RWPE1 (cell line): ENCODE results near the gene PCDH7.

Source experiments
- CTCF ChIA-PET: fragments of 350-600 bp; sonication (Branson Sonifier 250); formaldehyde crosslinking; extraction: SDS; loops from one replicate; lab custom pipeline; 2021; lab: Yijun Ruan, JAX
- POLR2A ChIA-PET: fragments of 400-600 bp; formaldehyde crosslinking; extraction: SDS; loops from one replicate; lab custom pipeline; 2020; ENCODE audit warnings: antibody characterized with exemption; ENCODE audit not compliant: low non-redundant PET; lab: Yijun Ruan, JAX
- DNase-seq: peaks from one replicate; pipeline ENCODE4 v3.0.0; 2012; ENCODE audit warnings: low spot score
- H3K27ac ChIP-seq: fragments of 450-650 bp; 2 replicates; pipeline ENCODE4 v1.5.1; 2017
- TF ChIP-seq, protein P1 (sequence below): fragments of 450-650 bp; conservative IDR thresholded peaks from 2 replicates; pipeline ENCODE4 v1.5.1; 2017; ENCODE audit warnings: low read depth, mild to moderate bottlenecking

PCDH7 gene

DNA sequence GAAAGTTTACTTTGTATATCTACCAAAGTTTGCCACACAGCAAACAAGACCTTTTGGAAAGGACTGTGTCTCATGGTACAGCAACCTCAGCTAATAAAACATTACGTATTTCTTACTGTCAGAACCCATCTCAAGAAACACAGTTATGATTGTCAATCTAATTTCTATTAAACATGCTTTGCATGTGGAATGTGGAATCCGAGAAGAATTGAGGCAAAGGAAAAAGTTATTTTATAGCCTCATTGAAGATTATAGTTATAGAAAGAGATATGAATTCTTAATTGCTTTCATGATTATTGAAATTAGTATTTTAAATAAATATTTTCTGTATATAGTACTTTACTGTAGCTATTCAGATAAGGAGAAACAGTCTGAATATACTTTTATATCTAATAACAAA lies 5.4 kb downstream of the PCDH7 start:
- DNase-seq, result no peak
- ChIA-PET POLR2A (no interaction called here), CTCF (no interaction called here)
- TF ChIP-seq, protein P1, sequence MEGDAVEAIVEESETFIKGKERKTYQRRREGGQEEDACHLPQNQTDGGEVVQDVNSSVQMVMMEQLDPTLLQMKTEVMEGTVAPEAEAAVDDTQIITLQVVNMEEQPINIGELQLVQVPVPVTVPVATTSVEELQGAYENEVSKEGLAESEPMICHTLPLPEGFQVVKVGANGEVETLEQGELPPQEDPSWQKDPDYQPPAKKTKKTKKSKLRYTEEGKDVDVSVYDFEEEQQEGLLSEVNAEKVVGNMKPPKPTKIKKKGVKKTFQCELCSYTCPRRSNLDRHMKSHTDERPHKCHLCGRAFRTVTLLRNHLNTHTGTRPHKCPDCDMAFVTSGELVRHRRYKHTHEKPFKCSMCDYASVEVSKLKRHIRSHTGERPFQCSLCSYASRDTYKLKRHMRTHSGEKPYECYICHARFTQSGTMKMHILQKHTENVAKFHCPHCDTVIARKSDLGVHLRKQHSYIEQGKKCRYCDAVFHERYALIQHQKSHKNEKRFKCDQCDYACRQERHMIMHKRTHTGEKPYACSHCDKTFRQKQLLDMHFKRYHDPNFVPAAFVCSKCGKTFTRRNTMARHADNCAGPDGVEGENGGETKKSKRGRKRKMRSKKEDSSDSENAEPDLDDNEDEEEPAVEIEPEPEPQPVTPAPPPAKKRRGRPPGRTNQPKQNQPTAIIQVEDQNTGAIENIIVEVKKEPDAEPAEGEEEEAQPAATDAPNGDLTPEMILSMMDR, result no peak
- no peak overlapping the region for H3K27ac ChIP-seq

DNA sequence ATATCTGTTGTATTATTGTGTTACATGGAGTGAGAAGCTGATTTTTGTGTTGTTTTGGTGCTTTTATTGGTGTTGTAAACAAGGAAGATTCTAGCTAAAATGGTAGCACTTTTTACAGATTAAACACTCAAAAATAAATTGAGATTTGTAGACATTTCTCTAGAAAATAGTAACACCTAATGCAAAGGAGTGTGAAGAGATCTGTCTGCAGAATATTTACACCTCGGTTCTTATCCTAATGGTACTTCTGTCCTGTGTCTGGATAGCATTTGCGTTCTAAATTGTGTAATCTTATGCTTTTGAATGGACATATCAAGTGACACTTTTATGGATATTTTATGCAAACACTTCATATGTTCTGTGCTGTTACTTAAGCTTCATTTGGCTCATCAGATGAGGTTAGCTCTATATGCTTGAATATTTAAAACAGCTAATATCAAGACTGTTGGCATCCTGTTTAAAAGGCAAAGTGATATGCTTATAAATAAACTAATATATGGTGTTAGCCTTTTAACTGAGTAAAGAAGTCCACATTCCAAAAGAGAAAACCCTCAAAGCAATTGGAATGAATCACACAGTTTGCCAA lies 6.0 kb downstream of the PCDH7 start:
- no peak overlapping the region for H3K27ac ChIP-seq
- no peak for DNase-seq
- TF ChIP-seq, protein P1, result no peak
- POLR2A ChIA-PET, result no interaction called here
- CTCF ChIA-PET, result no interaction called here

DNA sequence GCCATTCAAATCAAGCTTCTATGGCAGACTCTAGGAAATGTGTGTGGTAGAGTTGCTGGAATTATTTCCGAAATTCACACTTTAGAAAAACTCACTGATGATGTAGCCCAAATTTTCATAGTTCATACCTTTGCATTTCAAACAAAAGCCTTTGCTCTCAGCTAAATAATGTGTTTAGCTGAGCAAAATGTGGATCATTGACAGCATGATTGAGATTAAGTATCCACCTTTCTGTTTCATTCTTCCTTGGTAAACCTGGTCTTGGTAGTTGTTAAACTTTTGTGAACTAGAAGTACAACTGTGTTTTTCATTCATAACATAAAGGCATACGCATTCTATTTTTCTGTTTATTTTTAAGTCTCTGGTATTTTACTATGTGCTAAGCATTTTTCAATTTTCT lies 7.2 kb downstream of the PCDH7 start:
- POLR2A ChIA-PET, result no interaction called here
- no peak overlapping the region for H3K27ac ChIP-seq
- TF ChIP-seq, protein P1, result no peak
- CTCF ChIA-PET, result interaction anchor here (0.5 kb wide), 1 partner anchor 13 kb away, joined by 3 read pairs; no protein-coding TSS in a partner anchor
- DNase-seq, result no peak

DNA sequence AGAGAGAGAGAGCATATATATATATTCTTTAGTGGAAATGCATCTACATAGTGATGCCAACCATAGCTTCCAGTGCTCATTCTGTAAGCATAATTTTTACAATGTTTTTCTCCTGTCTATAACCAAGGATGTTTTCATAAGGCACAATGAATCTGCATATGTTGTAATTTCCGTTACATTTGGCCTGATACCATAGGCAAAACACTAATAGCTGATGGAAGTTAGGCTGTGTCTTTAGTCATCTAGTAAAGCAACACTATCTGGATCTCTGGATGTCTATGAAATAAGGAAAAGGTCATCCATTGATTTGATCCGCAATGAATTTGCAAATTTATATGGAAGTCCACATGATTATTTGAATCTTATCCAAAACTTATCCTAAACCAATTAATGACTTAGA lies 8.1 kb downstream of the PCDH7 start:
- ChIA-PET POLR2A (no interaction called here), CTCF (interaction anchor here (0.6 kb wide), 1 partner anchor 9 kb away, joined by 5 read pairs; no protein-coding TSS in a partner anchor)
- TF ChIP-seq, protein P1, result no peak
- no peak for DNase-seq
- H3K27ac ChIP-seq, result no peak overlapping the region

DNA sequence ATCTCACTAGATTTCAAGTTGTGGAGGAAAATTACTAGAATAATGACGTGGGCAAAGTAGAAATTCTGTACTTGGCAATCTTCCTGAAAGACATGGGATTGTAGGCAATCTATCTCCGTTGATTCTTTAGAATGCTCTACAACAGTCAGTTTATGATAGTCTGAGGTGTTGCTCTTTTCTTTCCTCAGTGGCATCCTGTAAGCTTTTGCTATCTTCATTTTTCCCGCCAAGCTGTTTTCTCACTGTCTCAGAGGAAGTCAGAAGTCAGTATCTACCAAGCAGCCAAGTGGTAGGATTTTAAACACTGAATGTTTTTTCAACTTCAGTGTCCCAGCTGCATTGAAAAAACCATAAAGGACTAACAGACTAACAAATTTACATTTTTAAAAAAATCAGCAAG lies 23.7 kb downstream of the PCDH7 start:
- TF ChIP-seq, protein P1, result no peak
- DNase-seq, result no peak
- CTCF ChIA-PET, result interaction anchor here (1.1 kb wide), 1 partner anchor 302 kb away, joined by 4 read pairs; no protein-coding TSS in a partner anchor
- POLR2A ChIA-PET, result no interaction called here
- no peak overlapping the region for H3K27ac ChIP-seq

DNA sequence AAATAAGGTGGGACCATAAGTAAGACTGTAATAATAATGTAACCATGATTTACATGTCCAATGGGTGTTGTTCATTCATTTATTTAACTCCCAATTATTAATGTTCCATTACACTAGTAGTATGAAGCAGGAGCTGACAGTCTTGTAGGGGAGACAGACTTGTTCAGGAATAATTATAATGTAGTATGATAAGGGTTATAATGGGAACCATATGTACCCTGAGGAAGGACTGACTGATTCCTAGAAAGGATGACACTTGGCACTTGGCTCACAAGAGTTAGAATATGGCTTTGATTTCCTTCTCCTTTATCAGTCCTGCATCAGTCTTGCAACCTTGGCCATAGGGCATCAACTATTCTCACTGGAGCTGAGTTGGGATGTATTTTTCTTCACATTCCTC lies 24.2 kb downstream of the PCDH7 start:
- no peak for DNase-seq
- POLR2A ChIA-PET, result no interaction called here
- CTCF ChIA-PET, result interaction anchor here (1.1 kb wide), 1 partner anchor 301 kb away, joined by 4 read pairs; no protein-coding TSS in a partner anchor
- no peak overlapping the region for H3K27ac ChIP-seq
- TF ChIP-seq, protein P1, result no peak
